HCT116 (cell line): ENCODE measurements around the gene GNG4. TPM values are rescaled to one million over a fixed set of nuclear protein-coding genes. Genes with fewer than 3 reads are reported as not detected.
"Not testable (repeated sequence)": the region's sequence is repeated elsewhere in the genome, so short reads cannot be mapped to it uniquely, and the experiment has no call there.

ENCODE experiments used
- ATAC-seq: fragments of 200-7000 bp; cut with Tn5 transposase; 2 replicates; pipeline ENCODE4 v1.9.1; 2020; ENCODE audit warnings: mild to moderate bottlenecking, moderate library complexity
- BruUV-seq: library from RNA; stranded (reverse); fragments of 400-500 nt; replicated peaks from 2 replicates; lab custom pipeline; 2021; lab: Mats Ljungman, UMichigan
- CTCF ChIA-PET: fragments of 300-600 bp; sonication (Branson Sonifier 250); formaldehyde crosslinking; loops from one replicate; lab custom pipeline; 2021; ENCODE audit warnings: antibody characterized with exemption; lab: Charles Lee
- POLR2A ChIA-PET: fragments of 300-600, 350-600 bp; sonication (Branson Sonifier 250); formaldehyde crosslinking; loops from one replicate; lab custom pipeline; 2021; ENCODE audit warnings: antibody characterized with exemption; lab: Charles Lee
- RAD21 ChIA-PET, 2 experiments: fragments of 300-600 bp; sonication (Branson Sonifier 250); formaldehyde crosslinking; loops; one replicate each; lab custom pipeline; 2023; ENCODE audit warnings: low total read pairs in 2 of 2; ENCODE audit not compliant: uncharacterized antibody in 2 of 2, unreplicated experiment in 2 of 2, low non-redundant PET in 1 of 2; lab: Charles Lee
- DNase-seq: peaks from one replicate; pipeline ENCODE4 v3.0.0-alpha.2; 2010; ENCODE audit warnings: low read depth, low spot score
- H2AFZ ChIP-seq: fragments of 200-600 bp; shearing (Covaris generic), sonication (generic); 2 replicates; pipeline ENCODE4 v1.6.1; 2017; ENCODE audit warnings: low read depth, mixed run types, mixed read lengths, antibody characterized with exemption, low read length; ENCODE audit not compliant: poor library complexity, severe bottlenecking
- H3K27ac ChIP-seq: 2 replicates; pipeline ENCODE4 v1.5.1; 2012; ENCODE audit warnings: low read depth, low read length
- H3K27me3 ChIP-seq: fragments of 200-600 bp; sonication (generic); 2 replicates; pipeline ENCODE4 v1.6.1; 2016; ENCODE audit warnings: mixed run types, low read length, mixed read lengths; ENCODE audit not compliant: insufficient read depth
- H3K36me3 ChIP-seq, 2 experiments: fragments of 200-500 bp in 1 of 2; fragments of 200-600 bp in 1 of 2; sonication (Bioruptor generic) in 1 of 2; sonication (generic) in 1 of 2; 2 replicates each; pipeline versions ENCODE4 v1.5.1 to v1.6.1; 2014 to 2016; ENCODE audit warnings: low read length in 2 of 2, inconsistent platforms in 1 of 2, mixed read lengths in 1 of 2, mixed run types in 1 of 2; ENCODE audit not compliant: insufficient read depth in 2 of 2, control insufficient read depth in 1 of 2
- H3K4me1 ChIP-seq, 2 experiments: fragments of 200-600 bp in 1 of 2; sonication (generic) in 1 of 2; 2 replicates each; pipeline versions ENCODE4 v1.5.1 to v1.6.1; 2012 to 2017; ENCODE audit warnings: low read length in 2 of 2, inconsistent platforms in 1 of 2, mild to moderate bottlenecking in 1 of 2, mixed read lengths in 1 of 2, mixed run types in 1 of 2, moderate library complexity in 1 of 2; ENCODE audit not compliant: insufficient read depth in 2 of 2, control insufficient read depth in 1 of 2
- H3K4me2 ChIP-seq: fragments of 200-600 bp; sonication (generic); 2 replicates; pipeline ENCODE4 v1.6.1; 2017; ENCODE audit warnings: mixed run types, low read length, mixed read lengths
- H3K4me3 ChIP-seq, 2 experiments: fragments of 200-600 bp in 1 of 2; sonication (generic) in 1 of 2; replicated peaks in 1 of 2; 2 replicates each; pipeline ENCODE4 v1.5.1; 2011 to 2016; ENCODE audit warnings: low read length in 2 of 2, control low read depth in 1 of 2, low read depth in 1 of 2, mild to moderate bottlenecking in 1 of 2, mixed read lengths in 1 of 2, mixed run types in 1 of 2
- H3K79me2 ChIP-seq: fragments of 200-600 bp; sonication (generic); 2 replicates; pipeline ENCODE4 v1.6.1; 2017; ENCODE audit warnings: mild to moderate bottlenecking, mixed run types, low read length, moderate library complexity, mixed read lengths; ENCODE audit not compliant: insufficient read depth
- H3K9ac ChIP-seq: fragments of 200-600 bp; sonication (generic); 2 replicates; pipeline ENCODE4 v1.6.1; 2016; ENCODE audit warnings: low read length, mixed read lengths
- H3K9me2 ChIP-seq: fragments of 200-600 bp; sonication (generic), shearing (Covaris generic); 2 replicates; pipeline ENCODE4 v1.6.1; 2017; ENCODE audit warnings: mixed run types, mild to moderate bottlenecking, moderate library complexity; ENCODE audit not compliant: insufficient read depth
- H3K9me3 ChIP-seq, 2 experiments: fragments of 200-500 bp in 1 of 2; fragments of 200-600 bp in 1 of 2; sonication (Bioruptor generic) in 1 of 2; sonication (generic) in 1 of 2; 2 replicates each; pipeline ENCODE4 v1.6.1; 2014 to 2017; ENCODE audit warnings: low read length in 2 of 2, mixed read lengths in 2 of 2, inconsistent platforms in 1 of 2, low read depth in 1 of 2, mild to moderate bottlenecking in 1 of 2, mixed run types in 1 of 2, moderate library complexity in 1 of 2; ENCODE audit not compliant: control insufficient read depth in 1 of 2, insufficient read depth in 1 of 2
- H4K20me1 ChIP-seq: fragments of 200-600 bp; sonication (generic), shearing (Covaris generic); 2 replicates; pipeline ENCODE4 v1.6.1; 2017; ENCODE audit warnings: mixed run types, mild to moderate bottlenecking, moderate library complexity; ENCODE audit not compliant: insufficient read depth
- CBX3 ChIP-seq: IDR thresholded peaks from 2 replicates; pipeline ENCODE4 v1.6.1; 2012; ENCODE audit warnings: low read depth
- CEBPB ChIP-seq: IDR thresholded peaks from 2 replicates; pipeline ENCODE4 v1.6.1; 2012; ENCODE audit warnings: low read depth
- ELF1 ChIP-seq: IDR thresholded peaks from 2 replicates; pipeline ENCODE4 v1.6.1; 2012; ENCODE audit warnings: low read depth, borderline replicate concordance
- EZH2 ChIP-seq: fragments of 200-600 bp; sonication (generic); IDR thresholded peaks from 2 replicates; pipeline ENCODE4 v1.6.1; 2017; ENCODE audit warnings: antibody characterized with exemption, mixed run types
- EZH2phosphoT487 ChIP-seq: fragments of 200-600 bp; IDR thresholded peaks from 2 replicates; pipeline ENCODE4 v1.6.1; 2018; ENCODE audit warnings: antibody characterized with exemption, borderline replicate concordance
- FOSL1 ChIP-seq: IDR thresholded peaks from 2 replicates; pipeline ENCODE4 v1.6.1; 2012; ENCODE audit warnings: low read depth
- POLR2A ChIP-seq: IDR thresholded peaks from 2 replicates; pipeline ENCODE4 v1.7.0; 2011; ENCODE audit warnings: borderline replicate concordance; ENCODE audit not compliant: insufficient read depth, insufficient read length; ENCODE audit errors: extremely low read depth
- RAD21 ChIP-seq: IDR thresholded peaks from 2 replicates; pipeline ENCODE4 v1.6.1; 2012; ENCODE audit warnings: low read depth, mild to moderate bottlenecking
- SIN3A ChIP-seq: IDR thresholded peaks from 2 replicates; pipeline ENCODE4 v1.6.1; 2012; ENCODE audit warnings: low read depth
- SRF ChIP-seq: IDR thresholded peaks from 2 replicates; pipeline ENCODE4 v1.6.1; 2012; ENCODE audit warnings: low read depth
- TCF7L2 ChIP-seq: IDR thresholded peaks from 2 replicates; pipeline ENCODE4 v1.7.0; 2011; ENCODE audit warnings: borderline replicate concordance, inconsistent platforms; ENCODE audit not compliant: insufficient read depth, insufficient read length; ENCODE audit errors: extremely low read depth
- ZFX ChIP-seq: fragments of 450-650 bp; IDR thresholded peaks from 2 replicates; pipeline ENCODE4 v1.6.1; 2017
- ZNF274 ChIP-seq: fragments of 200-500 bp; sonication (Bioruptor generic); IDR thresholded peaks from 2 replicates; pipeline ENCODE4 v1.6.1; 2014; ENCODE audit warnings: mild to moderate bottlenecking, low read depth, low read length, inconsistent platforms
- intact Hi-C: fragments of 100-400 bp; cut with micrococcal nuclease; formaldehyde crosslinking; loops from 2 replicates; pipeline ENCODE4 v1.10.0; 2022
- total RNA-seq: library from RNA; stranded (reverse); gene quantifications from one replicate; pipeline ENCODE4 v1.2.1, GENCODE V29; 2021; ENCODE audit not compliant: unreplicated experiment
- TF ChIP-seq, protein P1 (sequence below): IDR thresholded peaks from 2 replicates; pipeline ENCODE4 v1.6.1; 2012
- TF ChIP-seq, protein P2 (sequence below): IDR thresholded peaks from 2 replicates; pipeline ENCODE4 v1.6.1; 2011; ENCODE audit warnings: mild to moderate bottlenecking, low read length, moderate library complexity; ENCODE audit not compliant: insufficient replicate concordance; ENCODE audit errors: extremely low read depth
- TF ChIP-seq, protein P3 (sequence below): IDR thresholded peaks from 2 replicates; pipeline ENCODE4 v1.6.1; 2012
- TF ChIP-seq, protein P4 (sequence below): IDR thresholded peaks from 2 replicates; pipeline ENCODE4 v1.6.1; 2012; ENCODE audit warnings: low read depth

Gene GNG4
- total RNA-seq, 1 experiment from 2014 or later = 10.6 TPM

DNA sequence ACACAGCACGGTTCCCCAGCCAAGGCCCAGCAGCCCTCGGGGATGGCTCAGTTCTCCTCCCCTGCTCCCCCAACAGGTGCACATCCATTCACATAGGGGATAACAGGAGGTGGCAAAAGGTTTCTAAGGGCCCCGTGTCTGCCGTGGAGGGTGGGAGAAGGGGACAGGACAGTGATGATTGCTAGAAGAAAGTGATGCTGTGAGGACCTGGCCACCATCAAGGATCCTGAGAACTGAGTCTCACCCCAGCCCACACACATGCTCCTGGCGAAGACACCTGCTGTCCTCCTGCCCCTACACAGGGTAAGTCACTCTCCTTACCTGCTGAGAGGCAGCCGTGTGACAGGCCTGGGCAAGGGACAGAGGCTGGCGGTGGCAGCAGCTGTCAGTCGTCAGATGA, 54.5 kb downstream of the GNG4 start:
- DNase-seq (no peak), ATAC-seq (no peak)
- H3K4me2 ChIP-seq = no peak overlapping the region
- H3K79me2 ChIP-seq = no peaks in the 10 kb centered on the region
- BruUV-seq = no TSS peak
- intact Hi-C loops = loop anchor here (5.0 kb wide), 1 partner anchor 377 kb away; no protein-coding TSS in a partner anchor
- H3K9me2 ChIP-seq = no peaks in the 10 kb centered on the region
- ChIA-PET CTCF (no interaction called here), RAD21 (no interaction called here), POLR2A (no interaction called here)
- H3K4me1 ChIP-seq = peaks cover 0 to 5% of the 10 kb centered on the region in 2 experiments; a peak in 1 of 4 replicates
- TF ChIP-seq CEBPB = no peak
- TF ChIP-seq TCF7L2 = no peak
- no peak for TF ChIP-seq SRF
- TF ChIP-seq CBX3 = no peak
- no peak for TF ChIP-seq ELF1
- no peak for TF ChIP-seq EZH2
- TF ChIP-seq, protein P1, sequence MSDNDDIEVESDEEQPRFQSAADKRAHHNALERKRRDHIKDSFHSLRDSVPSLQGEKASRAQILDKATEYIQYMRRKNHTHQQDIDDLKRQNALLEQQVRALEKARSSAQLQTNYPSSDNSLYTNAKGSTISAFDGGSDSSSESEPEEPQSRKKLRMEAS = no peak
- TF ChIP-seq, protein P2, sequence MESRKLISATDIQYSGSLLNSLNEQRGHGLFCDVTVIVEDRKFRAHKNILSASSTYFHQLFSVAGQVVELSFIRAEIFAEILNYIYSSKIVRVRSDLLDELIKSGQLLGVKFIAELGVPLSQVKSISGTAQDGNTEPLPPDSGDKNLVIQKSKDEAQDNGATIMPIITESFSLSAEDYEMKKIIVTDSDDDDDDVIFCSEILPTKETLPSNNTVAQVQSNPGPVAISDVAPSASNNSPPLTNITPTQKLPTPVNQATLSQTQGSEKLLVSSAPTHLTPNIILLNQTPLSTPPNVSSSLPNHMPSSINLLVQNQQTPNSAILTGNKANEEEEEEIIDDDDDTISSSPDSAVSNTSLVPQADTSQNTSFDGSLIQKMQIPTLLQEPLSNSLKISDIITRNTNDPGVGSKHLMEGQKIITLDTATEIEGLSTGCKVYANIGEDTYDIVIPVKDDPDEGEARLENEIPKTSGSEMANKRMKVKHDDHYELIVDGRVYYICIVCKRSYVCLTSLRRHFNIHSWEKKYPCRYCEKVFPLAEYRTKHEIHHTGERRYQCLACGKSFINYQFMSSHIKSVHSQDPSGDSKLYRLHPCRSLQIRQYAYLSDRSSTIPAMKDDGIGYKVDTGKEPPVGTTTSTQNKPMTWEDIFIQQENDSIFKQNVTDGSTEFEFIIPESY = no peak
- no peak for TF ChIP-seq ZFX
- TF ChIP-seq FOSL1 = no peak
- TF ChIP-seq, protein P3, sequence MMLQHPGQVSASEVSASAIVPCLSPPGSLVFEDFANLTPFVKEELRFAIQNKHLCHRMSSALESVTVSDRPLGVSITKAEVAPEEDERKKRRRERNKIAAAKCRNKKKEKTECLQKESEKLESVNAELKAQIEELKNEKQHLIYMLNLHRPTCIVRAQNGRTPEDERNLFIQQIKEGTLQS = no peak
- TF ChIP-seq ZNF274 = no peak
- TF ChIP-seq SIN3A = no peak
- TF ChIP-seq POLR2A = no peak
- no peak for TF ChIP-seq EZH2phosphoT487
- TF ChIP-seq, protein P4, sequence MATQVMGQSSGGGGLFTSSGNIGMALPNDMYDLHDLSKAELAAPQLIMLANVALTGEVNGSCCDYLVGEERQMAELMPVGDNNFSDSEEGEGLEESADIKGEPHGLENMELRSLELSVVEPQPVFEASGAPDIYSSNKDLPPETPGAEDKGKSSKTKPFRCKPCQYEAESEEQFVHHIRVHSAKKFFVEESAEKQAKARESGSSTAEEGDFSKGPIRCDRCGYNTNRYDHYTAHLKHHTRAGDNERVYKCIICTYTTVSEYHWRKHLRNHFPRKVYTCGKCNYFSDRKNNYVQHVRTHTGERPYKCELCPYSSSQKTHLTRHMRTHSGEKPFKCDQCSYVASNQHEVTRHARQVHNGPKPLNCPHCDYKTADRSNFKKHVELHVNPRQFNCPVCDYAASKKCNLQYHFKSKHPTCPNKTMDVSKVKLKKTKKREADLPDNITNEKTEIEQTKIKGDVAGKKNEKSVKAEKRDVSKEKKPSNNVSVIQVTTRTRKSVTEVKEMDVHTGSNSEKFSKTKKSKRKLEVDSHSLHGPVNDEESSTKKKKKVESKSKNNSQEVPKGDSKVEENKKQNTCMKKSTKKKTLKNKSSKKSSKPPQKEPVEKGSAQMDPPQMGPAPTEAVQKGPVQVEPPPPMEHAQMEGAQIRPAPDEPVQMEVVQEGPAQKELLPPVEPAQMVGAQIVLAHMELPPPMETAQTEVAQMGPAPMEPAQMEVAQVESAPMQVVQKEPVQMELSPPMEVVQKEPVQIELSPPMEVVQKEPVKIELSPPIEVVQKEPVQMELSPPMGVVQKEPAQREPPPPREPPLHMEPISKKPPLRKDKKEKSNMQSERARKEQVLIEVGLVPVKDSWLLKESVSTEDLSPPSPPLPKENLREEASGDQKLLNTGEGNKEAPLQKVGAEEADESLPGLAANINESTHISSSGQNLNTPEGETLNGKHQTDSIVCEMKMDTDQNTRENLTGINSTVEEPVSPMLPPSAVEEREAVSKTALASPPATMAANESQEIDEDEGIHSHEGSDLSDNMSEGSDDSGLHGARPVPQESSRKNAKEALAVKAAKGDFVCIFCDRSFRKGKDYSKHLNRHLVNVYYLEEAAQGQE = no peak
- no peak for TF ChIP-seq RAD21
- no peaks in the 10 kb centered on the region for H4K20me1 ChIP-seq
- no peak overlapping the region for H3K9ac ChIP-seq
- H3K36me3 ChIP-seq = no peaks in the 10 kb centered on the region
- no peak overlapping the region for H3K4me3 ChIP-seq
- H3K27ac ChIP-seq = no peak overlapping the region
- H2AFZ ChIP-seq = no peak overlapping the region
- H3K9me3 ChIP-seq = no peaks in the 10 kb centered on the region
- H3K27me3 ChIP-seq = no peaks in the 10 kb centered on the region

DNA sequence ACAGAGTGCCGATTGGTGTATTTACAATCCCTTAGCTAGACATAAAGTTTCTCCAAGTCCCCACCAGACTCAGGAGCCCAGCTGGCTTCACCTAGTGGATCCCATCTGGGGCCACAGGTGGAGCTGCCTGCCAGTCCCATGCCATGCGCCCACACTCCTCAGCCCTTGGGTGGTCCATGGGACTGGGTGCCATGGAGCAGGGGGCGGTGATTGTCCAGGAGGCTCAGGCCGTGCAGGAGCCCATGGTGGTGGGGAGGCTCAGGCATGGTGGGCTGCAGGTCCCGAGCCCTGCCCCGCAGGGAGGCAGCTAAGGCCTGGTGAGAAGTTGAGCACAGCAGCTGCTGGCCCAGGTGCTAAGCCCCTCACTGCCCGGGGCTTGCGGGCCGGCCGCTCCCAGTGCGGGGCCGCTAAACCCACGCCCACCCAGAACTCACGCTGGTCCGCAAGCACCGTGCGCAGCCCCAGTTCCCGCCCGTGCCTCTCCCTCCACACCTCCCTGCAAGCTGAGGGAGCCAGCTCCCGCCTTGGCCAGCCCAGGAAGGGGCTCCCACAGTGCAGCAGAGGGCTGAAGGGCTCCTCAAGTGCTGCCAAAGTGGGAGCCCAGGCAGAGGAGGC, 55.2 kb downstream of the GNG4 start:
- H3K4me1 ChIP-seq, H3K27me3 ChIP-seq, H3K4me3 ChIP-seq, DNase-seq, H3K4me2 ChIP-seq, ATAC-seq, BruUV-seq, H3K9ac ChIP-seq, intact Hi-C loops, H3K9me2 ChIP-seq, H4K20me1 ChIP-seq, POLR2A ChIA-PET, H2AFZ ChIP-seq, H3K79me2 ChIP-seq, RAD21 ChIA-PET, H3K27ac ChIP-seq, H3K9me3 ChIP-seq, H3K36me3 ChIP-seq: not testable (repeated sequence)
- CTCF ChIA-PET = interaction anchor here (1.3 kb wide), 1 partner anchor 11 kb away, joined by 4 read pairs; no protein-coding TSS in a partner anchor
